ENCODE measurements around the gene ZNF503.

The ZNF503 gene

GRCh38 chr10:75431180-75432111, 29.9 kb upstream of the ZNF503 start, which contains the start of gene LRMDA:
LRMDA (plus strand) TSS chr10:75431624.
- no peak within 1 kb of the TSS for H3K4me3 ChIP-seq (ENCODE audit: low read depth, low read length)

GRCh38 chr10:75430000-75430763, 28.6 kb upstream of the ZNF503 start:
- no peak for TF ChIP-seq CTCF (IDR thresholded peaks at IDR 0.05; ENCODE audit: low read depth, low read length)
- H3K4me3 ChIP-seq (ENCODE audit: low read depth, low read length), result no peak overlapping the region

More at GRCh38 chr10:75431180-75432111, 29.9 kb upstream of the ZNF503 start, which contains the start of gene LRMDA:
- TF ChIP-seq CTCF (IDR thresholded peaks at IDR 0.05; ENCODE audit: low read depth, low read length), result no peak

GRCh38 chr10:75429159-75429827, 27.7 kb upstream of the ZNF503 start:
- H3K4me3 ChIP-seq (ENCODE audit: low read depth, low read length), result no peak overlapping the region
- no peak for TF ChIP-seq CTCF (IDR thresholded peaks at IDR 0.05; ENCODE audit: low read depth, low read length)

- H3K4me3 ChIP-seq (ENCODE audit: low read depth, low read length), result no peak overlapping the region
- no peak for TF ChIP-seq CTCF (IDR thresholded peaks at IDR 0.05; ENCODE audit: low read depth, low read length)
These were observed 27.0 kb upstream of the ZNF503 start for GRCh38 chr10:75428434-75429158.

GRCh38 chr10:75427951-75428350, 26.4 kb upstream of the ZNF503 start:
- no peak overlapping the region for H3K4me3 ChIP-seq (ENCODE audit: low read depth, low read length)
- no peak for TF ChIP-seq CTCF (IDR thresholded peaks at IDR 0.05; ENCODE audit: low read depth, low read length)

- no peak overlapping the region for H3K4me3 ChIP-seq (ENCODE audit: low read depth, low read length)
- no peak for TF ChIP-seq CTCF (IDR thresholded peaks at IDR 0.05; ENCODE audit: low read depth, low read length)
These were observed 25.3 kb upstream of the ZNF503 start for GRCh38 chr10:75426880-75427279.
